Measurements from ENCODE around the gene USB1. TPM values are rescaled to one million over a fixed set of nuclear protein-coding genes. Genes with fewer than 3 reads are reported as not detected.
"Not testable (repeated sequence)": the region's sequence is repeated elsewhere in the genome, so short reads cannot be mapped to it uniquely, and the experiment has no call there.

The USB1 gene
- total RNA-seq, 1 donor from 2014 or later, result 39.7 TPM

DNA sequence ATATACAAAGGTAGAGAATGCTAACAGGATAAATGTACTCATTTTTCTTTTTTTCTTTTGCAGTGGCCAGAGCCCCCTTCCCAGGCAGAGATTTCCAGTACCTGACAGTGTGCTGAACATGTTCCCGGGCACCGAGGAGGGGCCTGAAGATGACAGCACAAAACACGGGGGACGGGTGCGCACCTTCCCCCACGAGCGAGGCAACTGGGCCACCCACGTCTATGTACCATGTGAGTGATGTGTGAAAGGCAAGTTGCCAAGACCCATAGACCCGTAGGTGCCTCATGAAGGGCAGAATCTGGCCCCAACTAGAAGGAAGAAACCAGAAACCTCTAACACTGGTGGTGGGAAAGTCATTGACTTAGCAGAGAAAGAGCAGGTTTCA, 1.2 kb downstream of the USB1 start:
- DNase-seq (ENCODE audit: extremely low spot score, unreplicated experiment), result no peak
- TF ChIP-seq, protein P1, sequence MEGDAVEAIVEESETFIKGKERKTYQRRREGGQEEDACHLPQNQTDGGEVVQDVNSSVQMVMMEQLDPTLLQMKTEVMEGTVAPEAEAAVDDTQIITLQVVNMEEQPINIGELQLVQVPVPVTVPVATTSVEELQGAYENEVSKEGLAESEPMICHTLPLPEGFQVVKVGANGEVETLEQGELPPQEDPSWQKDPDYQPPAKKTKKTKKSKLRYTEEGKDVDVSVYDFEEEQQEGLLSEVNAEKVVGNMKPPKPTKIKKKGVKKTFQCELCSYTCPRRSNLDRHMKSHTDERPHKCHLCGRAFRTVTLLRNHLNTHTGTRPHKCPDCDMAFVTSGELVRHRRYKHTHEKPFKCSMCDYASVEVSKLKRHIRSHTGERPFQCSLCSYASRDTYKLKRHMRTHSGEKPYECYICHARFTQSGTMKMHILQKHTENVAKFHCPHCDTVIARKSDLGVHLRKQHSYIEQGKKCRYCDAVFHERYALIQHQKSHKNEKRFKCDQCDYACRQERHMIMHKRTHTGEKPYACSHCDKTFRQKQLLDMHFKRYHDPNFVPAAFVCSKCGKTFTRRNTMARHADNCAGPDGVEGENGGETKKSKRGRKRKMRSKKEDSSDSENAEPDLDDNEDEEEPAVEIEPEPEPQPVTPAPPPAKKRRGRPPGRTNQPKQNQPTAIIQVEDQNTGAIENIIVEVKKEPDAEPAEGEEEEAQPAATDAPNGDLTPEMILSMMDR (conservative IDR thresholded peaks at IDR 0.05), result no peak
- no peak overlapping the region for H3K27ac Mint-ChIP-seq
- H3K27me3 Mint-ChIP-seq, result no peaks in the 10 kb centered on the region
- H3K4me3 Mint-ChIP-seq, result no peak overlapping the region
- peaks cover 10% of the 10 kb centered on the region for H3K36me3 Mint-ChIP-seq
- no peaks in the 10 kb centered on the region for H3K9me3 Mint-ChIP-seq
- peaks cover 14% of the 10 kb centered on the region for H3K4me1 Mint-ChIP-seq (ENCODE audit: unreplicated experiment)

DNA sequence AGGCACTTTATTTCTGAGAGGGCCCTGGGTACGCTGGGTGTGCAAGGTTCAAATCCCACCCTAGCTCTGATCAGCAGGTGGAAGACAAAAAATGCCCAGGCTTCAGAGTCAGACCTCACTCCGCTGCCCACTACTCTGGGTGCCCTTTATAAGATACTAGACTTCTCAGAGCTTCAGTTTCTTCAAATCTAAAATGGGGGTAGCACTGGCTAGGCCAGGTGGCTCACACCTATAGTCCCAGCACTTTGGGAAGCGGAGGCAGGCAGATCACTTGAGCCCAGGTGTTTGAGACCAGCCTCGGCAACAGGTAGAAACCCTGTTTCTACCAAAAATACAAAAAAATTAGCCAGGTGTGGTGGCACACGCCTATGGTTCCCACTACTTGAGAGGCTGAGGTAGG, 1.7 kb downstream of the USB1 start:
- Mint-ChIP-seq H3K27me3 (no peaks in the 10 kb centered on the region), H3K36me3 (peaks cover 10% of the 10 kb centered on the region), H3K4me3 (peak overlapping the region; percentile 39)

DNA sequence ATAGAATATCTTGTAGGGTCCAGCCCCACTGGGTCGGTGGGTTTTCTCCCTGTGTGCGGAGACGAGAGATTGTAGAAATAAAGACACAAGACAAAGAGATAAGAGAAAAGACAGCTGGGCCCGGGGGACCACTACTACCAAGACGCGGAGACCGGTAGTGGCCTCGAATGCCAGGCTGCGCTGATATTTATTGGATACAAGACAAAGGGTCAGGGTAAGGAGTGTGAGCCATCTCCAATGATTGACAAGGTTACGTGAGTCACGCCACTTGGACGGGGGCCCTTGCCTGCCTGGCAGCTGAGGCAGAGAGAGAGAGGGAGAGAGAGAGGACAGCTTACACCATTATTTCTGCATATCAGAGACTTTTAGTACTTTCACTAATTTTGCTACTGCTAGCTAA, 3.5 kb downstream of the USB1 start:
- H3K4me3 Mint-ChIP-seq; H3K9me3 Mint-ChIP-seq; H3K27ac Mint-ChIP-seq; H3K27me3 Mint-ChIP-seq; H3K4me1 Mint-ChIP-seq (ENCODE audit: unreplicated experiment); DNase-seq (ENCODE audit: extremely low spot score, unreplicated experiment): not testable (repeated sequence)
- peaks cover 16% of the 10 kb centered on the region for H3K36me3 Mint-ChIP-seq

More for the DNA sequence above, 1.7 kb downstream of the USB1 start:
- Mint-ChIP-seq H3K4me1 (ENCODE audit: unreplicated experiment) (peaks cover 14% of the 10 kb centered on the region), H3K9me3 (no peaks in the 10 kb centered on the region), H3K27ac (no peak overlapping the region)
- no peak for DNase-seq (ENCODE audit: extremely low spot score, unreplicated experiment)
- TF ChIP-seq, protein P1 (conservative IDR thresholded peaks at IDR 0.05), result no peak

DNA sequence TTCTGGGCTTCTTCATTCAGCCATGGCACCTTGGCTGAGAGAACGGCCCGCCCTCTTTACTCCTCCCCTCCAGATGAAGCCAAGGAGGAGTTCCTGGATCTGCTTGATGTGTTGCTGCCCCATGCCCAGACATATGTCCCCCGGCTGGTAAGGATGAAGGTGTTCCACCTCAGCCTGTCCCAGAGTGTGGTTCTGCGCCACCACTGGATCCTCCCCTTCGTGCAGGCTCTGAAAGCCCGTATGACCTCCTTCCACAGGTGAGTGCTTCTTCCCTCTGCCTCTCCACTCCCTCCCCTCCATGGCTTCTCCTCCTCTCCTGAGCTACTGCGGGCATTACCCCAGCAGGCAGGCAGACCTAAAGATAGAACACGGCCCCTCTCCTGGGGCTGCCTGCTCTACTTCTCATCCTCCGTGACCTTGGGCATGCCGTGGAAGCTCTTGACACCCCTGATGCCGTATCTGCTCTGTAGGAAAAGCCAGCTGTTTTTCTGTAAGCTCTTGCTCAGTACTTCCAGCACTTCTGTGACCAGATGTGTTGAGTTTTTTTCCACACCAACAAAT, 8.7 kb downstream of the USB1 start:
- Mint-ChIP-seq H3K4me1 (ENCODE audit: unreplicated experiment) (peaks cover 9% of the 10 kb centered on the region), H3K36me3 (peaks cover 21% of the 10 kb centered on the region), H3K9me3 (no peaks in the 10 kb centered on the region), H3K27me3 (no peaks in the 10 kb centered on the region), H3K4me3 (no peak overlapping the region), H3K27ac (no peak overlapping the region)
- TF ChIP-seq, protein P1 (conservative IDR thresholded peaks at IDR 0.05), result no peak
- DNase-seq (ENCODE audit: extremely low spot score, unreplicated experiment), result no peak

DNA sequence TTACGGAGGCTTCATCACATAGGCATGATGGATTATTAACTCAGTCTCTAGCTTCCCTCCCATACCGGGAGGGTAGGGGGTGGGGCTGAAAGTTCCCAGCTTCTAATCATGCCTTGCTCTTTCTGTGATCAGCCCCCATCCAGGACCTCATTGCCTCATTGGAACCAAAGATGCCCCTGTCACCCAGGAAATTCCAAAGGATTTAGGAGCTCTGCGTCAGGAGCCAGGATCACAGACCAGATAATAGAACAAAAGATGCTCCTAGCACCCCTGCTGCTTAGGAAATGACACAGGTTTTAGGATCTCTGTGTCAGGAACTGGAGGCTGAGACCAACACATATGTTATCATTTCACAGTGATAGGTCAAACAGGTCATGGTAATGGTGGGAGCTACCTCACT, 9.7 kb downstream of the USB1 start:
- Mint-ChIP-seq H3K9me3 (no peaks in the 10 kb centered on the region), H3K27ac (no peak overlapping the region), H3K36me3 (peaks cover 21% of the 10 kb centered on the region), H3K27me3 (no peaks in the 10 kb centered on the region), H3K4me1 (ENCODE audit: unreplicated experiment) (peaks cover 9% of the 10 kb centered on the region), H3K4me3 (no peak overlapping the region)
- TF ChIP-seq, protein P1 (conservative IDR thresholded peaks at IDR 0.05), result no peak
- no peak for DNase-seq (ENCODE audit: extremely low spot score, unreplicated experiment)

DNA sequence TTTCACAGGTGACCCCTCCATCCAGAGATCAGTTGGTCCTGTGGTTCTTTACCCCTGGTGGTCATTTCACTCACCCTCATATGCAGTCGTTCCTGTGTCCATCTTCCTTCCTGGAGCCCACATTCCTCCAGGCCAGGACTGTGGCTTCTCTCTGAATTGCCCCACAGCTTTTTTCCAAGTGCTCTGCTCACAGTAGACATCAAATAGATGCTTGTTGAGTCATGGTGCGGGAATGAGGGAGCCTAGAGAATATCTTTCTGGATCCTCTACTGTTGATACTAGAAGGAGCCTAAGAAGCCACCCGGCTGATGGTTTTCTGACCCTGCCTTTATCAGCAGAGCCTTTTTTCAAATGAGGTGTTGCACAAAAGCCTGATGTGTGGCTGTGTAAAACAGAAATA, 10.4 kb downstream of the USB1 start:
- no peak for DNase-seq (ENCODE audit: extremely low spot score, unreplicated experiment)
- TF ChIP-seq, protein P1 (conservative IDR thresholded peaks at IDR 0.05), result no peak
- H3K36me3 Mint-ChIP-seq, result peaks cover 21% of the 10 kb centered on the region
- H3K4me3 Mint-ChIP-seq, result no peak overlapping the region
- H3K27me3 Mint-ChIP-seq, result no peaks in the 10 kb centered on the region
- no peaks in the 10 kb centered on the region for H3K9me3 Mint-ChIP-seq
- H3K27ac Mint-ChIP-seq, result no peak overlapping the region
- H3K4me1 Mint-ChIP-seq (ENCODE audit: unreplicated experiment), result peaks cover 9% of the 10 kb centered on the region
